ENCODE measurements around the gene PRR3. TPM values are rescaled to one million over a fixed set of nuclear protein-coding genes. Genes with fewer than 3 reads are reported as not detected.

Gene PRR3
- total and polyA plus RNA-seq, 2 of the 13 experiments (the other 11 are each of a cell fraction or from before 2014, with no cell fraction given): 14.6 to 21.2 TPM

DNA sequence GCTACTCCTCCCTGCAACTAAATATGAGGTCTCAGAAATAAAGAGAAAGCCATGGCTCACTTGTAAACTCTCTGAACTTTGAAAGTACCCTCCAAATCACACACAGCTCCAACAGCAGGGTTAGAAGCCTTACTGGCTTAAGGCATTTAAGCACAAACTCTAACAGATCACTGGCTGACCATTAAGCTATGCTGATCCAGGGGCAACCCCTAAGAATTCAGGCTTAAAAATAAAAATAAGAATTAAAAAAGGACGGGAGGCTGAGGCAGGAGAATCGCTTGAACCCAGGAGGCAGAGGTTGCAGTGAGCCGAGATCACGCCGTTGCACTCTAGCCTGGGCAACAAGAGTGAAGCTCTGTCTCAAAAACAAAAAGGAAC is 45.9 kb upstream of the PRR3 start:
- Histone ChIP-seq H3K9me3 (ENCODE audit: low read length) (no peaks in the 10 kb centered on the region), H3K36me3 (replicated peaks in 1 of 2; ENCODE audit: control insufficient read depth in 1 of 2, insufficient read depth in 2 of 2, low read length in 2 of 2) (no peaks in the 10 kb centered on the region), H3K9ac (ENCODE audit: insufficient read depth, low read depth, low read length) (no peak overlapping the region; the same call in 1 of the 2 replicates), H2AFZ (ENCODE audit: low read length) (peak overlapping the region; percentile 32), H3K27ac (ENCODE audit: extremely low read length, insufficient read depth, low read length) (no peak overlapping the region), H3K4me2 (ENCODE audit: low read depth, low read length) (peak overlapping the region; percentile 28; the same call in 1 of the 2 replicates), H3K4me3 (replicated peaks in 1 of 3; ENCODE audit: insufficient read depth in 1 of 3, low read depth in 2 of 3, low read length in 3 of 3) (no peak overlapping the region), H3K79me2 (ENCODE audit: insufficient read depth, low read length) (no peaks in the 10 kb centered on the region), H3K27me3 (ENCODE audit: control insufficient read depth in 1 of 2, insufficient read depth in 2 of 2, low read length in 2 of 2) (no peaks in the 10 kb centered on the region), H3K4me1 (ENCODE audit: insufficient read depth, low read length) (peaks cover 10% of the 10 kb centered on the region), H4K20me1 (ENCODE audit: insufficient read depth, low read length) (no peaks in the 10 kb centered on the region)
- ChIA-PET POLR2A (no interaction called here), CTCF (ENCODE audit: low intra/inter-chr PET ratio, low total read pairs) (no interaction called here)
- no peak for FAIRE-seq
- no peak for DNase-seq (ENCODE audit: low spot score)
- no peak for TF ChIP-seq ZNF180 (CRISPR knock-in tag; IDR thresholded peaks at IDR 0.05; ENCODE audit: borderline replicate concordance, low read depth)
- TF ChIP-seq, protein P1, sequence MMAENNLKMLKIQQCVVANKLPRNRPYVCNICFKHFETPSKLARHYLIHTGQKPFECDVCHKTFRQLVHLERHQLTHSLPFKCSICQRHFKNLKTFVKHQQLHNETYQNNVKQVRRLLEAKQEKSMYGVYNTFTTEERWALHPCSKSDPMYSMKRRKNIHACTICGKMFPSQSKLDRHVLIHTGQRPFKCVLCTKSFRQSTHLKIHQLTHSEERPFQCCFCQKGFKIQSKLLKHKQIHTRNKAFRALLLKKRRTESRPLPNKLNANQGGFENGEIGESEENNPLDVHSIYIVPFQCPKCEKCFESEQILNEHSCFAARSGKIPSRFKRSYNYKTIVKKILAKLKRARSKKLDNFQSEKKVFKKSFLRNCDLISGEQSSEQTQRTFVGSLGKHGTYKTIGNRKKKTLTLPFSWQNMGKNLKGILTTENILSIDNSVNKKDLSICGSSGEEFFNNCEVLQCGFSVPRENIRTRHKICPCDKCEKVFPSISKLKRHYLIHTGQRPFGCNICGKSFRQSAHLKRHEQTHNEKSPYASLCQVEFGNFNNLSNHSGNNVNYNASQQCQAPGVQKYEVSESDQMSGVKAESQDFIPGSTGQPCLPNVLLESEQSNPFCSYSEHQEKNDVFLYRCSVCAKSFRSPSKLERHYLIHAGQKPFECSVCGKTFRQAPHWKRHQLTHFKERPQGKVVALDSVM (CRISPR knock-in tag; IDR thresholded peaks at IDR 0.05): peak; percentile 14; the same call in 1 of the 2 replicates
- no peak for ATAC-seq
- BruUV-seq (replicated peaks): no TSS peak
- 28% methylated on average over 5 of the region's 5 CpGs for WGBS (ENCODE audit: low lambda C conversion rate)
- intact Hi-C loops (cut with micrococcal nuclease; ENCODE audit: unreplicated experiment) (no loop called here), in situ Hi-C loops (cut with HindIII; ENCODE audit: extremely low pct_ligation_motif_present, low pct_unique_long_range_greater_than_20kb) (no loop called here)

DNA sequence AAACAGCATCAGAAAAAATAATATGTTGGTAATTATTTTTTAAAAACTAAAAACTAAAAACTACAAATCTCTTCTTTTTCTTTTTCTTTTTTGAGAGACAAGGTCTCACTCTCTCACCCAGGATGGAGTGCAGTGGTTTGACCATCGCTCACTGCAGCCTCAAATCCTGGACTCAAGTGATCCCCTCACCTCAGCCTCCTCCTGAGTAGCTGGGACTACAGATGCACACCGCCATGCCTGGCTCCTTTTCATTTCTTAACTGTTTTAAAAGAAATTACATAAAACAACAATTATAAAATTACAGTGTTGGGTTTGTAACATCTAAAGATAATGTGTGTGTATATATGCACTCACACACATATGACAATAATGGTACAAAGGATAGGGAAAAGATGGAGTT is 43.6 kb upstream of the PRR3 start:
- H3K36me3 ChIP-seq (replicated peaks in 1 of 2; ENCODE audit: control insufficient read depth in 1 of 2, insufficient read depth in 2 of 2, low read length in 2 of 2): no peaks in the 10 kb centered on the region
- no peak for DNase-seq (ENCODE audit: low spot score)
- intact Hi-C loops (cut with micrococcal nuclease; ENCODE audit: unreplicated experiment) (no loop called here), in situ Hi-C loops (cut with HindIII; ENCODE audit: extremely low pct_ligation_motif_present, low pct_unique_long_range_greater_than_20kb) (no loop called here)
- H3K9me3 ChIP-seq (ENCODE audit: low read length): no peaks in the 10 kb centered on the region
- ATAC-seq: no peak
- BruUV-seq (replicated peaks): no TSS peak
- no peaks in the 10 kb centered on the region for H3K79me2 ChIP-seq (ENCODE audit: insufficient read depth, low read length)
- no peaks in the 10 kb centered on the region for H4K20me1 ChIP-seq (ENCODE audit: insufficient read depth, low read length)
- H3K27ac ChIP-seq (ENCODE audit: extremely low read length, insufficient read depth, low read length): no peak overlapping the region
- no peaks in the 10 kb centered on the region; a peak in 1 of 5 replicates for H3K27me3 ChIP-seq (ENCODE audit: control insufficient read depth in 1 of 2, insufficient read depth in 2 of 2, low read length in 2 of 2)
- no peak for FAIRE-seq
- no peak overlapping the region for H3K4me2 ChIP-seq (ENCODE audit: low read depth, low read length)
- no peak overlapping the region for H2AFZ ChIP-seq (ENCODE audit: low read length)
- WGBS (ENCODE audit: low lambda C conversion rate): 42% methylated on average over 2 of the region's 2 CpGs
- ChIA-PET POLR2A (no interaction called here), CTCF (ENCODE audit: low intra/inter-chr PET ratio, low total read pairs) (no interaction called here)
- H3K4me1 ChIP-seq (ENCODE audit: insufficient read depth, low read length): peaks cover 21% of the 10 kb centered on the region
- no peak overlapping the region for H3K4me3 ChIP-seq (replicated peaks in 1 of 3; ENCODE audit: insufficient read depth in 1 of 3, low read depth in 2 of 3, low read length in 3 of 3)
- H3K9ac ChIP-seq (ENCODE audit: insufficient read depth, low read depth, low read length): no peak overlapping the region
- TF ChIP-seq ZSCAN9 (CRISPR knock-in tag; IDR thresholded peaks at IDR 0.05; ENCODE audit: borderline replicate concordance): no peak
- TF ChIP-seq HNRNPH1 (optimal IDR thresholded peaks at IDR 0.05; ENCODE audit: low read depth, low read length): no peak
- TF ChIP-seq ZNF83 (CRISPR knock-in tag; IDR thresholded peaks at IDR 0.05; ENCODE audit: borderline replicate concordance): no peak
- TF ChIP-seq, protein P2, sequence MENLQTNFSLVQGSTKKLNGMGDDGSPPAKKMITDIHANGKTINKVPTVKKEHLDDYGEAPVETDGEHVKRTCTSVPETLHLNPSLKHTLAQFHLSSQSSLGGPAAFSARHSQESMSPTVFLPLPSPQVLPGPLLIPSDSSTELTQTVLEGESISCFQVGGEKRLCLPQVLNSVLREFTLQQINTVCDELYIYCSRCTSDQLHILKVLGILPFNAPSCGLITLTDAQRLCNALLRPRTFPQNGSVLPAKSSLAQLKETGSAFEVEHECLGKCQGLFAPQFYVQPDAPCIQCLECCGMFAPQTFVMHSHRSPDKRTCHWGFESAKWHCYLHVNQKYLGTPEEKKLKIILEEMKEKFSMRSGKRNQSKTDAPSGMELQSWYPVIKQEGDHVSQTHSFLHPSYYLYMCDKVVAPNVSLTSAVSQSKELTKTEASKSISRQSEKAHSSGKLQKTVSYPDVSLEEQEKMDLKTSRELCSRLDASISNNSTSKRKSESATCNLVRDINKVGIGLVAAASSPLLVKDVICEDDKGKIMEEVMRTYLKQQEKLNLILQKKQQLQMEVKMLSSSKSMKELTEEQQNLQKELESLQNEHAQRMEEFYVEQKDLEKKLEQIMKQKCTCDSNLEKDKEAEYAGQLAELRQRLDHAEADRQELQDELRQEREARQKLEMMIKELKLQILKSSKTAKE (CRISPR knock-in tag; IDR thresholded peaks at IDR 0.05; ENCODE audit: borderline replicate concordance): no peak
- TF ChIP-seq CEBPG (CRISPR knock-in tag; IDR thresholded peaks at IDR 0.05): no peak
- TF ChIP-seq, protein P3, sequence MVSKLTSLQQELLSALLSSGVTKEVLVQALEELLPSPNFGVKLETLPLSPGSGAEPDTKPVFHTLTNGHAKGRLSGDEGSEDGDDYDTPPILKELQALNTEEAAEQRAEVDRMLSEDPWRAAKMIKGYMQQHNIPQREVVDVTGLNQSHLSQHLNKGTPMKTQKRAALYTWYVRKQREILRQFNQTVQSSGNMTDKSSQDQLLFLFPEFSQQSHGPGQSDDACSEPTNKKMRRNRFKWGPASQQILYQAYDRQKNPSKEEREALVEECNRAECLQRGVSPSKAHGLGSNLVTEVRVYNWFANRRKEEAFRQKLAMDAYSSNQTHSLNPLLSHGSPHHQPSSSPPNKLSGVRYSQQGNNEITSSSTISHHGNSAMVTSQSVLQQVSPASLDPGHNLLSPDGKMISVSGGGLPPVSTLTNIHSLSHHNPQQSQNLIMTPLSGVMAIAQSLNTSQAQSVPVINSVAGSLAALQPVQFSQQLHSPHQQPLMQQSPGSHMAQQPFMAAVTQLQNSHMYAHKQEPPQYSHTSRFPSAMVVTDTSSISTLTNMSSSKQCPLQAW (CRISPR knock-in tag; IDR thresholded peaks at IDR 0.05): no peak
- TF ChIP-seq ZNF530 (CRISPR knock-in tag; IDR thresholded peaks at IDR 0.05; ENCODE audit: low read depth): no peak
- TF ChIP-seq, protein P4, sequence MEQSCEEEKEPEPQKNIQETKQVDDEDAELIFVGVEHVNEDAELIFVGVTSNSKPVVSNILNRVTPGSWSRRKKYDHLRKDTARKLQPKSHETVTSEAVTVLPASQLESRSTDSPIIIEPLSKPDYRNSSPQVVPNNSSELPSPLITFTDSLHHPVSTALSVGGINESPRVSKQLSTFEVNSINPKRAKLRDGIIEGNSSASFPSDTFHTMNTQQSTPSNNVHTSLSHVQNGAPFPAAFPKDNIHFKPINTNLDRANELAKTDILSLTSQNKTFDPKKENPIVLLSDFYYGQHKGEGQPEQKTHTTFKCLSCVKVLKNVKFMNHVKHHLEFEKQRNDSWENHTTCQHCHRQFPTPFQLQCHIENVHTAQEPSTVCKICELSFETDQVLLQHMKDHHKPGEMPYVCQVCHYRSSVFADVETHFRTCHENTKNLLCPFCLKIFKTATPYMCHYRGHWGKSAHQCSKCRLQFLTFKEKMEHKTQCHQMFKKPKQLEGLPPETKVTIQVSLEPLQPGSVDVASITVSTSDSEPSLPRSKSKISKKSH (CRISPR knock-in tag; IDR thresholded peaks at IDR 0.05; ENCODE audit: borderline replicate concordance): no peak
- no peak for TF ChIP-seq RBM22 (optimal IDR thresholded peaks at IDR 0.05; ENCODE audit: low read length)
